H1 (cell line): ENCODE data around the gene HEXIM2. TPM values are rescaled to one million over a fixed set of nuclear protein-coding genes. Genes with fewer than 3 reads are reported as not detected.

ENCODE experiments used
- CTCF ChIA-PET: fragments of 300-600 bp; sonication (Branson Sonifier 250); formaldehyde crosslinking; loops from one replicate; lab custom pipeline; 2021; ENCODE audit not compliant: partially characterized antibody; lab: Charles Lee
- POLR2A ChIA-PET: fragments of 300-600 bp; sonication (Branson Sonifier 250); formaldehyde crosslinking; loops from one replicate; lab custom pipeline; 2021; ENCODE audit warnings: inconsistent platforms; ENCODE audit not compliant: partially characterized antibody; lab: Charles Lee
- DNase-seq, 2 experiments: peaks; one replicate each; pipeline versions ENCODE4 v3.0.0 to v3.0.0-alpha.2; 2010 to 2022; ENCODE audit warnings: low spot score in 2 of 2, low read depth in 1 of 2, mixed read lengths in 1 of 2
- FAIRE-seq: peaks from 2 replicates; lab custom pipeline; 2011; peaks lifted over from hg19 to GRCh38; lab: Jason Lieb, UNC
- H2AFZ ChIP-seq: 2 replicates; pipeline ENCODE4 v1.8.1; 2012; ENCODE audit warnings: low read length, inconsistent platforms
- H2AK5ac ChIP-seq: 2 replicates; pipeline ENCODE4 v1.6.1; 2013; ENCODE audit warnings: low read depth, low read length
- H2BK120ac ChIP-seq: replicated peaks from 2 replicates; pipeline ENCODE3; 2013; ENCODE audit warnings: low read depth, low read length, inconsistent platforms
- H2BK12ac ChIP-seq: 2 replicates; pipeline ENCODE4 v1.6.1; 2013; ENCODE audit warnings: low read depth, low read length
- H2BK15ac ChIP-seq: 2 replicates; pipeline ENCODE4 v1.6.1; 2013; ENCODE audit warnings: low read length
- H2BK20ac ChIP-seq: 2 replicates; pipeline ENCODE4 v1.6.1; 2013; ENCODE audit warnings: low read length
- H2BK5ac ChIP-seq: 2 replicates; pipeline ENCODE4 v1.6.1; 2013; ENCODE audit warnings: low read depth, low read length
- H3K14ac ChIP-seq: 2 replicates; pipeline ENCODE4 v1.6.1; 2013; ENCODE audit warnings: inconsistent platforms; ENCODE audit not compliant: insufficient read length
- H3K18ac ChIP-seq: 2 replicates; pipeline ENCODE4 v1.6.1; 2013; ENCODE audit warnings: low read length; ENCODE audit errors: extremely low read depth
- H3K23ac ChIP-seq: 2 replicates; pipeline ENCODE4 v1.6.1; 2013; ENCODE audit warnings: inconsistent platforms; ENCODE audit not compliant: insufficient read length
- H3K23me2 ChIP-seq: 2 replicates; pipeline ENCODE4 v1.6.1; 2013; ENCODE audit warnings: low read depth, low read length
- H3K27ac ChIP-seq: 2 replicates; pipeline ENCODE4 v1.6.1; 2011; ENCODE audit warnings: low read depth, low read length, inconsistent platforms
- H3K27me3 ChIP-seq, 4 experiments: replicated peaks in 1 of 4; 1 replicate in 1 of 4; 2 replicates in 3 of 4; pipeline versions ENCODE4 v1.6.1 to v1.8.1; 2011 to 2013; ENCODE audit warnings: low read length in 3 of 4, mild to moderate bottlenecking in 3 of 4, inconsistent platforms in 2 of 4, mixed read lengths in 2 of 4, moderate library complexity in 1 of 4; ENCODE audit not compliant: control insufficient read depth in 3 of 4, insufficient read depth in 3 of 4; ENCODE audit errors: extremely low read depth in 1 of 4
- H3K36me3 ChIP-seq, 4 experiments: 2 replicates each; pipeline versions ENCODE4 v1.6.1 to v1.8.1; 2011 to 2013; ENCODE audit warnings: mild to moderate bottlenecking in 4 of 4, low read length in 3 of 4, moderate library complexity in 2 of 4, control low read depth in 1 of 4, inconsistent platforms in 1 of 4; ENCODE audit not compliant: insufficient read depth in 4 of 4, control insufficient read depth in 2 of 4
- H3K4ac ChIP-seq: replicated peaks from 2 replicates; pipeline ENCODE3; 2013; ENCODE audit warnings: low read length, low read depth, mixed read lengths, inconsistent platforms; ENCODE audit not compliant: insufficient read length
- H3K4me1 ChIP-seq, 4 experiments: replicated peaks in 1 of 4; 1 replicate in 1 of 4; 2 replicates in 3 of 4; pipeline versions ENCODE4 v1.6.1 to v1.8.1; 2011 to 2013; ENCODE audit warnings: low read length in 3 of 4, inconsistent platforms in 2 of 4, mixed read lengths in 1 of 4; ENCODE audit not compliant: insufficient read depth in 4 of 4, control insufficient read depth in 3 of 4
- H3K4me2 ChIP-seq, 2 experiments: 2 replicates each; pipeline versions ENCODE4 v1.6.1 to v1.8.1; 2011 to 2013; ENCODE audit warnings: low read depth in 2 of 2, low read length in 2 of 2, control low read depth in 1 of 2, inconsistent platforms in 1 of 2, mild to moderate bottlenecking in 1 of 2; ENCODE audit not compliant: insufficient read depth in 1 of 2
- H3K4me3 ChIP-seq, 4 experiments: fragments of 200-600, 300-600 bp in 1 of 4; sonication (generic), shearing (Covaris generic), sonication (Bioruptor Twin) in 1 of 4; 2 replicates each; pipeline versions ENCODE4 v1.5.1 to v1.8.1; 2011 to 2016; ENCODE audit warnings: low read length in 4 of 4, low read depth in 3 of 4, control low read depth in 2 of 4, inconsistent platforms in 2 of 4, mild to moderate bottlenecking in 2 of 4, mixed read lengths in 1 of 4, moderate library complexity in 1 of 4; ENCODE audit not compliant: insufficient read depth in 2 of 4; ENCODE audit errors: extremely low read depth in 1 of 4
- H3K56ac ChIP-seq: replicated peaks from 2 replicates; pipeline ENCODE3; 2013; ENCODE audit warnings: low read depth, mild to moderate bottlenecking, mixed read lengths, low read length, inconsistent platforms; ENCODE audit not compliant: insufficient read length
- H3K79me1 ChIP-seq: 2 replicates; pipeline ENCODE4 v1.6.1; 2013; ENCODE audit warnings: low read depth, low read length, control low read depth
- H3K79me2 ChIP-seq, 2 experiments: 2 replicates each; pipeline versions ENCODE4 v1.6.1 to v1.8.1; 2012 to 2013; ENCODE audit warnings: low read length in 2 of 2, mild to moderate bottlenecking in 2 of 2, inconsistent platforms in 1 of 2; ENCODE audit not compliant: insufficient read depth in 2 of 2, control insufficient read depth in 1 of 2
- H3K9ac ChIP-seq, 4 experiments: replicated peaks in 1 of 4; 1 replicate in 1 of 4; 2 replicates in 3 of 4; pipeline versions ENCODE4 v1.6.1 to v1.8.1; 2011 to 2013; ENCODE audit warnings: low read depth in 3 of 4, low read length in 3 of 4, control low read depth in 2 of 4, mild to moderate bottlenecking in 2 of 4, moderate library complexity in 2 of 4, inconsistent platforms in 1 of 4; ENCODE audit errors: extremely low read depth in 1 of 4
- H3K9me3 ChIP-seq, 2 experiments: 2 replicates each; pipeline versions ENCODE4 v1.6.1 to v1.8.1; 2012 to 2013; ENCODE audit warnings: mild to moderate bottlenecking in 2 of 2, moderate library complexity in 2 of 2, control low read depth in 1 of 2, inconsistent platforms in 1 of 2, low read depth in 1 of 2, low read length in 1 of 2, mixed read lengths in 1 of 2; ENCODE audit not compliant: insufficient read depth in 2 of 2
- H4K20me1 ChIP-seq, 2 experiments: replicated peaks in 1 of 2; 2 replicates each; pipeline versions ENCODE3 to v1.8.1; 2011 to 2013; ENCODE audit warnings: inconsistent platforms in 2 of 2, low read length in 2 of 2, mild to moderate bottlenecking in 1 of 2; ENCODE audit not compliant: insufficient read depth in 2 of 2, control insufficient read depth in 1 of 2
- H4K5ac ChIP-seq: 2 replicates; pipeline ENCODE4 v1.6.1; 2013; ENCODE audit warnings: low read length, low read depth, mixed read lengths, inconsistent platforms; ENCODE audit not compliant: insufficient read length
- H4K8ac ChIP-seq: 2 replicates; pipeline ENCODE4 v1.8.0; 2013; ENCODE audit warnings: mild to moderate bottlenecking, moderate library complexity, low read length, inconsistent platforms; ENCODE audit not compliant: insufficient read depth; ENCODE audit errors: extremely low read depth
- H4K91ac ChIP-seq: replicated peaks from 2 replicates; pipeline ENCODE3; 2013; ENCODE audit warnings: low read length, mixed read lengths, inconsistent platforms; ENCODE audit not compliant: insufficient read length
- CTCF ChIP-seq, 3 experiments: IDR thresholded peaks; 1 replicate in 2 of 3; 2 replicates in 1 of 3; pipeline versions ENCODE4 v1.5.1 to v1.6.1; 2011; ENCODE audit warnings: low read length in 3 of 3, mild to moderate bottlenecking in 3 of 3, inconsistent platforms in 2 of 3, low read depth in 1 of 3, moderate library complexity in 1 of 3; ENCODE audit not compliant: insufficient read depth in 1 of 3; ENCODE audit errors: control extremely low read depth in 1 of 3
- EZH2 ChIP-seq: fragments of 200-600 bp; sonication (generic); IDR thresholded peaks from 2 replicates; pipeline ENCODE4 v1.7.1; 2012; ENCODE audit warnings: low read depth, mild to moderate bottlenecking, moderate library complexity, low read length, inconsistent platforms; ENCODE audit not compliant: severe bottlenecking
- GABPA ChIP-seq: IDR thresholded peaks from 2 replicates; pipeline ENCODE4 v1.6.1; 2011; ENCODE audit warnings: mild to moderate bottlenecking, low read length, moderate library complexity, borderline replicate concordance; ENCODE audit not compliant: insufficient read depth
- GTF2F1 ChIP-seq: IDR thresholded peaks from 2 replicates; pipeline ENCODE4 v1.6.1; 2012; ENCODE audit warnings: low read depth, low read length, improper control_type of control experiment, borderline replicate concordance
- JUN ChIP-seq: IDR thresholded peaks from 2 replicates; pipeline ENCODE4 v1.6.1; 2011; ENCODE audit warnings: low read depth, mild to moderate bottlenecking, improper control_type of control experiment, low read length
- KDM1A ChIP-seq: fragments of 200-600, 300-600 bp; sonication (generic); IDR thresholded peaks from 2 replicates; pipeline ENCODE4 v1.7.1; 2016; ENCODE audit warnings: mild to moderate bottlenecking, low read length, borderline replicate concordance
- POLR2A ChIP-seq, 2 experiments: IDR thresholded peaks; 1 replicate in 1 of 2; 2 replicates in 1 of 2; pipeline ENCODE4 v1.6.1; 2011; ENCODE audit warnings: low read depth in 2 of 2, low read length in 2 of 2, mild to moderate bottlenecking in 2 of 2; ENCODE audit errors: control extremely low read depth in 1 of 2
- POLR2AphosphoS5 ChIP-seq: IDR thresholded peaks from 2 replicates; pipeline ENCODE4 v1.6.1; 2011; ENCODE audit warnings: low read depth, low read length
- SP2 ChIP-seq: IDR thresholded peaks from 2 replicates; pipeline ENCODE4 v1.6.1; 2012; ENCODE audit warnings: mild to moderate bottlenecking, low read length, inconsistent platforms
- USF2 ChIP-seq: IDR thresholded peaks from 2 replicates; pipeline ENCODE4 v1.6.1; 2011; ENCODE audit warnings: low read length, improper control_type of control experiment
- WGBS, 2 experiments: shearing (Covaris generic) in 1 of 2; methylation state at CpG; one replicate each; pipeline versions ENCODE4 v1.1.6 to v1.1.7; 2013 to 2015; ENCODE audit warnings: low lambda C conversion rate in 2 of 2, mixed read lengths in 2 of 2, inconsistent platforms in 1 of 2, low coverage in 1 of 2, missing lambda C conversion rate in 1 of 2; ENCODE audit not compliant: insufficient replicate concordance in 2 of 2, insufficient coverage in 1 of 2, insufficient read length in 1 of 2; ENCODE audit errors: extremely low coverage in 1 of 2, missing lambda C conversion rate in 1 of 2; 5-methylcytosine and 5-hydroxymethylcytosine counted together
- polyA plus RNA-seq, 7 experiments: library from polyadenylated mRNA; depleted of rRNA in 3 of 7; stranded (reverse) in 5 of 7; unstranded in 2 of 7; fragments of >200 nt in 5 of 7; fragments of 200-250 nt in 2 of 7; gene quantifications; 1 replicate in 5 of 7; 2 replicates in 1 of 7; 4 replicates in 1 of 7; pipeline versions ENCODE4 v1.2.1 to v1.2.3, GENCODE V29; 2011 to 2013; ENCODE audit warnings: missing spikeins in 2 of 7, mixed read lengths in 2 of 7
- total RNA-seq: library from RNA; stranded (reverse); fragmentation: NEBNext Ultra II Directional; extraction: Animal tissue kit (Norgen Biotek cat#: 25700); gene quantifications from 2 replicates; pipeline ENCODE4 v1.2.1, GENCODE V29; 2021

The HEXIM2 gene
- total and polyA plus RNA-seq, 2 of the 8 experiments (the other 6 are each of a cell fraction or from before 2014, with no cell fraction given) = 7.5 to 13.2 TPM

- no peak overlapping the region for H4K5ac ChIP-seq
- no peak overlapping the region for H3K56ac ChIP-seq
- H2BK120ac ChIP-seq = no peak overlapping the region
- 0 out of 2 replicates have a peak overlapping the region, but pooled peaks have one; percentile 11 for H2BK12ac ChIP-seq
- no peaks in the 10 kb centered on the region for H3K27me3 ChIP-seq
- H2BK20ac ChIP-seq = no peak overlapping the region
- peak overlapping the region; percentile 88; the same call in 1 of the 2 replicates for H2AK5ac ChIP-seq
- H3K27ac ChIP-seq = no peak overlapping the region
- WGBS, 2 experiments = 88% methylated on average over 7 of the region's 7 CpGs; no CpG with 5 or more reads in 1 of the 2 experiments
- no peaks in the 10 kb centered on the region for H3K79me2 ChIP-seq
- no peak overlapping the region for H2BK15ac ChIP-seq
- H3K4me3 ChIP-seq = no peak overlapping the region
- no peak overlapping the region for H4K91ac ChIP-seq
- H3K36me3 ChIP-seq = no peaks in the 10 kb centered on the region
- no peak for FAIRE-seq
- no peak overlapping the region for H3K18ac ChIP-seq
- no peak overlapping the region for H4K8ac ChIP-seq
- DNase-seq = no peak
- H3K14ac ChIP-seq = no peak overlapping the region
- ChIA-PET CTCF (interaction anchor here (0.6 to 2.6 kb wide), 3 partner anchors 27 to 52 kb away, joined by 3 to 17 read pairs (median 12); partner anchors contain the start of gene ACBD4), POLR2A (interaction anchor here (2.0 to 26.8 kb wide), 3 partner anchors 8 to 24 kb away, joined by 6 to 1076 read pairs (median 7); partner anchors contain the start of genes HEXIM1 and HEXIM2)
- peak overlapping the region; percentile 0; the same call in 1 of the 2 replicates for H2AFZ ChIP-seq
- H4K20me1 ChIP-seq = no peaks in the 10 kb centered on the region
- peaks cover 4 to 6% (median 6%) of the 10 kb centered on the region in 4 experiments for H3K4me1 ChIP-seq
- no peaks in the 10 kb centered on the region for H3K9me3 ChIP-seq
- no peak overlapping the region for H3K9ac ChIP-seq
- H2BK5ac ChIP-seq = no peak overlapping the region
- no peak overlapping the region for H3K23ac ChIP-seq
- H3K4me2 ChIP-seq = no peak overlapping the region
- H3K4ac ChIP-seq = no peak overlapping the region
- H3K79me1 ChIP-seq = no peaks in the 10 kb centered on the region
- H3K23me2 ChIP-seq = no peaks in the 10 kb centered on the region
- no peak for TF ChIP-seq GABPA
- TF ChIP-seq JUN = no peak
- no peak for TF ChIP-seq POLR2AphosphoS5
- TF ChIP-seq KDM1A = no peak
- no peak for TF ChIP-seq EZH2
- no peak for TF ChIP-seq CTCF (IDR thresholded peaks at IDR 0.05; ENCODE audit: control extremely low read depth in 1 of 3, insufficient read depth in 1 of 3, low read depth in 1 of 3, low read length in 3 of 3)
- no peak for TF ChIP-seq GTF2F1
- no peak for TF ChIP-seq USF2
- TF ChIP-seq POLR2A (IDR thresholded peaks at IDR 0.05; ENCODE audit: control extremely low read depth in 1 of 2, low read depth in 2 of 2, low read length in 2 of 2) = no peak
- TF ChIP-seq SP2 = no peak
Observed at GRCh38 chr17:45177563-45177962, 15.9 kb downstream of the HEXIM2 start.
